Transverse colon (tissue), 4 donors: ENCODE data around the gene PEAR1. TPM values are rescaled to one million over a fixed set of nuclear protein-coding genes. Genes with fewer than 3 reads are reported as not detected.

ENCODE experiments used
- DNase-seq: peaks from one replicate; pipeline ENCODE4 v3.0.0-alpha.2; 2019
- H3K27ac ChIP-seq, 4 donors: fragments of 200-600 bp; sonication (generic); 2 replicates each; pipeline ENCODE4 v1.5.1; 2016 to 2018; ENCODE audit warnings: inconsistent platforms in 4 of 4
- H3K27me3 ChIP-seq: fragments of 200-600 bp; sonication (generic); 2 replicates; pipeline ENCODE4 v1.5.1; 2017; ENCODE audit warnings: inconsistent platforms
- H3K36me3 ChIP-seq, 4 donors: fragments of 200-600 bp; sonication (generic); 2 replicates each; pipeline ENCODE4 v1.5.1; 2017 to 2019; ENCODE audit warnings: inconsistent platforms in 4 of 4
- H3K4me1 ChIP-seq, 4 donors: fragments of 200-600 bp; sonication (generic); 2 replicates each; pipeline ENCODE4 v1.5.1; 2017 to 2020; ENCODE audit warnings: inconsistent platforms in 4 of 4
- H3K4me3 ChIP-seq, 4 donors: fragments of 200-600 bp; sonication (generic); 1 replicate in 1 of 4; 2 replicates in 3 of 4; pipeline versions ENCODE4 v1.5.1 to v1.6.1; 2017 to 2019; ENCODE audit warnings: inconsistent platforms in 4 of 4
- H3K9me3 ChIP-seq, 2 donors: fragments of 200-600 bp; sonication (generic); 2 replicates each; pipeline ENCODE4 v1.5.1; 2017 to 2019; ENCODE audit warnings: inconsistent platforms in 2 of 2
- EP300 ChIP-seq: sonication (generic); formaldehyde crosslinking; IDR thresholded peaks from one replicate; pipeline ENCODE4 v1.6.1; 2017; ENCODE audit warnings: antibody characterized with exemption, low read depth
- POLR2A ChIP-seq: fragments of 450-650 bp; IDR thresholded peaks from one replicate; pipeline ENCODE4 v1.6.1; 2016; ENCODE audit warnings: antibody characterized with exemption, mild to moderate bottlenecking, moderate library complexity
- POLR2AphosphoS5 ChIP-seq, 3 donors: sonication (generic); formaldehyde crosslinking; IDR thresholded peaks; one replicate each; pipeline ENCODE4 v1.6.1; 2016; ENCODE audit warnings: antibody characterized with exemption in 3 of 3
- WGBS, 2 donors: methylation state at CpG; one replicate each; pipeline ENCODE4 v1.1.5; 2018; ENCODE audit warnings: low coverage in 1 of 2; 5-methylcytosine and 5-hydroxymethylcytosine counted together
- in situ Hi-C, 4 donors: fragments of 200-750 bp; cut with MboI; loops; one replicate each; pipeline versions ENCODE4 v1.15.0 to v1.15.1; 2017; ENCODE audit warnings: low sequenced_read_pairs in 3 of 4, low pct_ligation_motif_present in 1 of 4, low pct_unique_long_range_greater_than_20kb in 1 of 4
- intact Hi-C: fragments of 100-400 bp; cut with DNase I; formaldehyde crosslinking; loops from one replicate; pipeline ENCODE4 v1.15.1; 2023; ENCODE audit warnings: low total_unique reads
- total RNA-seq, 4 donors: library from RNA; depleted of rRNA; stranded (reverse); fragments of >200 nt; gene quantifications; one replicate each; pipeline ENCODE4 v1.1.0, GENCODE V29; 2016
- TF ChIP-seq, protein P1 (sequence below), 5 experiments: fragments of 200-600 bp in 3 of 5; fragments of 450-650 bp in 2 of 5; sonication (generic) in 3 of 5; IDR thresholded peaks; 1 replicate in 2 of 5; 2 replicates in 3 of 5; pipeline ENCODE4 v1.5.1; 2016 to 2017; ENCODE audit warnings: antibody characterized with exemption in 5 of 5, inconsistent platforms in 3 of 5, mild to moderate bottlenecking in 2 of 5, moderate library complexity in 1 of 5

Gene PEAR1
- total RNA-seq, 4 donors from 2014 or later, result 1.8 to 5.6 (median 3.7) TPM

DNA sequence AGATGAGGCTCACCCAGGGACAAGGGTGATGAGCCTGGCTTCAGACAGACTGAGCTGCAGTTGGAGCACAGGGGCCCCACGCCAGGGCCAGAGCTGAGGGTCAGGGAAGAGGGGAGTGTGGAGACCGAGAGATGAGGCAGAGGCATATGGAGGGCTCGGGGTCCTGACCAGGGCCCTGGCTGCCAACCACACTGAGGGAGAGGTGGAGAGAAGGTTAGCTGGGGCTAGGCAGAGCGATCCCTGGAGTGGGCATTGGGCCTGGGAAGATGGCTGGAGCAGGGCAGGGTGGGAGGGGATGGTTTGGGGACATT, 8.0 kb downstream of the PEAR1 start:
- Histone ChIP-seq H3K4me3 (no peak overlapping the region), H3K27me3 (peaks cover 15% of the 10 kb centered on the region), H3K27ac (no peak overlapping the region), H3K4me1 (peaks cover 0 to 10% (median 0%) of the 10 kb centered on the region in 4 donors), H3K36me3 (no peaks in the 10 kb centered on the region), H3K9me3 (no peaks in the 10 kb centered on the region)
- no peak for DNase-seq
- TF ChIP-seq, protein P1, sequence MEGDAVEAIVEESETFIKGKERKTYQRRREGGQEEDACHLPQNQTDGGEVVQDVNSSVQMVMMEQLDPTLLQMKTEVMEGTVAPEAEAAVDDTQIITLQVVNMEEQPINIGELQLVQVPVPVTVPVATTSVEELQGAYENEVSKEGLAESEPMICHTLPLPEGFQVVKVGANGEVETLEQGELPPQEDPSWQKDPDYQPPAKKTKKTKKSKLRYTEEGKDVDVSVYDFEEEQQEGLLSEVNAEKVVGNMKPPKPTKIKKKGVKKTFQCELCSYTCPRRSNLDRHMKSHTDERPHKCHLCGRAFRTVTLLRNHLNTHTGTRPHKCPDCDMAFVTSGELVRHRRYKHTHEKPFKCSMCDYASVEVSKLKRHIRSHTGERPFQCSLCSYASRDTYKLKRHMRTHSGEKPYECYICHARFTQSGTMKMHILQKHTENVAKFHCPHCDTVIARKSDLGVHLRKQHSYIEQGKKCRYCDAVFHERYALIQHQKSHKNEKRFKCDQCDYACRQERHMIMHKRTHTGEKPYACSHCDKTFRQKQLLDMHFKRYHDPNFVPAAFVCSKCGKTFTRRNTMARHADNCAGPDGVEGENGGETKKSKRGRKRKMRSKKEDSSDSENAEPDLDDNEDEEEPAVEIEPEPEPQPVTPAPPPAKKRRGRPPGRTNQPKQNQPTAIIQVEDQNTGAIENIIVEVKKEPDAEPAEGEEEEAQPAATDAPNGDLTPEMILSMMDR (IDR thresholded peaks at IDR 0.05), result no peak
- TF ChIP-seq POLR2A (no peak), POLR2AphosphoS5 (IDR thresholded peaks at IDR 0.05) (no peak), EP300 (no peak)
- WGBS, 2 donors, result 85 to 89% methylated on average over 4 of the region's 4 CpGs
- intact Hi-C loops, result no loop called here
- in situ Hi-C loops, result no loop called here

DNA sequence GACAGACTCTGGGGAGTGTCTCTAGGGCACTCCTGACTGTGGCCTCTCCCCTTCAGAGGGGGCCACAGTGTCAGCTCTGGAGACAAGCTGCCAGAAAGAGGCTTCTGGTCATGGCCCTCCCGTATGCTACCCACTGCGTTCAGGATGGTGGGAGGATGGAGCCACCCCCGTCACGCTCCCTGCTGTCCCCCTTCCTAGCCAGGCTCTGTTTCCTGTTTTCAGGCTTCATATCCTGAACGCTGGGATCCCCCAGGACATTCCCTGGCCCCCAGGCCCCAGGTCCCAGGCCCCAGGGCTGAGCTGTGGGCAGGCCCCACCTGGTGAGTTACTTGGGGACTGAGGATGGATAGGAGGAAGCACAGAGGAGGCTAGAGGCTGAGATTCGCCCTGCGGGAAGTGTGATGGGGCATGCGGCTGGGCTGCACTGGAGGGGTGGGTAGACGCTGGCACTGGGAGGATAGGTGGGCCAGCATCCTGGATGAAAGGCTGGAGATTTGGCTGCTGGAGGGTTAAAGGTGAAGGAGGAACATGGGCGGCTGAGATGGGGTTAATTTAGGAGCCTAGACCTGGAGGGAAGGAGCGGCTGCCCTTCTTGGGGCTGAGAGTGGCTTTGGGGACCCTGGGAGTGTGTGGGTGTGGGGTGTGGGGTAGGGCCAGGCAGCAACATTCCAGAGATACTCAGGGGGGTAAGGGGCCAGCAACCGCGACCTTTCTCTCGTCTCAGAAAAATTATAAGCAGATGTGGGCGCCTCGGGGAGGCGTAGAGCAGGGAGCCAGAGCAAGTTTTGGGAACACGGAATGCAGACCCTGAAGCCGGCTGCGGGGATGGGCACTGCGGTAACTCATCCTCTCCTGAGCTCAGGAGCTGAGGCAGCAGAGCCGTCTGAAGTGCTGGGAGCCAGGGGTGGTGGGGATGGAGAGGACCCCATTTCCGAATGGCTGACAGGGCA, 8.7 kb downstream of the PEAR1 start:
- WGBS, 2 donors, result 67 to 78% methylated on average over 10 to 22 of the region's 23 CpGs
- Histone ChIP-seq H3K27ac (no peak overlapping the region), H3K4me3 (no peak overlapping the region), H3K4me1 (peaks cover 0 to 10% (median 0%) of the 10 kb centered on the region in 4 donors), H3K36me3 (no peaks in the 10 kb centered on the region), H3K9me3 (no peaks in the 10 kb centered on the region), H3K27me3 (peaks cover 18% of the 10 kb centered on the region)
- TF ChIP-seq POLR2AphosphoS5 (IDR thresholded peaks at IDR 0.05), result no peak
- TF ChIP-seq POLR2A, result no peak
- TF ChIP-seq, protein P1 (IDR thresholded peaks at IDR 0.05), result no peak
- no peak for TF ChIP-seq EP300
- DNase-seq, result no peak
- intact Hi-C loops, result no loop called here
- in situ Hi-C loops, result no loop called here

DNA sequence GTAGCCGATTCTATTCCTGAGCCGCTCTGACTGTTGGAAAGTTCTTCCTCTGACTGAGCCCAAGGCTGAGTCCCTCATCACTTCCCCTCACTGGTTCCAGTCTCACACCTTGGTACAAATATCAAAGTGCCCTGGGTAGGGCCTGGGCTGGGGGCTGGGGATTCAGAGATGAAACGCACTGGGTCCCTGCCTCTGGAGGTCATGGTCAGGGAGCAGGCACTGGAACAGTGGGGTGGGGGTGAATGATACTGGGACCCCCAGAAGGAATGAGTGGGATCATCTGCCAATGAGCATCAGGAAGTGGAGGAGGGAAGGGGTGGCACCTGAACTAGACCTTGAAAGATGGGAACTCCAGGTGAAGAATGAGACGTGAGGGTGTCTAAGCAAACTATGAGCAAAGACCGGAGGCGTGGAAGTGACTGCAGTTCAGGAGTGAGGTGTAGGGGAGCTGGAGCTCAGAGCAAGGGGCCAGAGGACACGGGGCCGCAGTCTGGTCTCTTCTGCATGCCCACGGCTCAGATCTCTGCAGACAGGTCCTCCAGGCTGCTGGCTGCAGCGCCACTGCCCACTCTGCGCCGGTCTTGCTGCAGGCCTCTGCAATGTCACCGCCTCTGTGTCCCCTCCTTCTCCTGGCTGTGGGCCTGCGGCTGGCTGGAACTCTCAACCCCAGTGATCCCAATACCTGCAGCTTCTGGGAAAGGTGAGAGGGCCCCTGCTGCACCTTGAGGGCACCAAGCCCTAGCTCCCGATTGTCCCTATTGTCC, 10.0 kb downstream of the PEAR1 start:
- Histone ChIP-seq H3K36me3 (no peaks in the 10 kb centered on the region), H3K27ac (no peak overlapping the region), H3K4me3 (no peak overlapping the region), H3K27me3 (peaks cover 18% of the 10 kb centered on the region), H3K9me3 (no peaks in the 10 kb centered on the region), H3K4me1 (peaks cover 0 to 10% (median 0%) of the 10 kb centered on the region in 4 donors)
- no peak for DNase-seq
- no peak for TF ChIP-seq POLR2AphosphoS5 (IDR thresholded peaks at IDR 0.05)
- no peak for TF ChIP-seq POLR2A
- TF ChIP-seq, protein P1 (IDR thresholded peaks at IDR 0.05), result no peak
- no peak for TF ChIP-seq EP300
- intact Hi-C loops, result no loop called here
- in situ Hi-C loops, result no loop called here
- 71 to 78% methylated on average over 4 to 15 of the region's 15 CpGs for WGBS, 2 donors
